Mesothelial cell of epicardium (in vitro differentiated cells): ENCODE results near the gene TBC1D14. TPM values are rescaled to one million over a fixed set of nuclear protein-coding genes. Genes with fewer than 3 reads are reported as not detected.

Source experiments
- DNase-seq, 2 experiments: peaks; one replicate each; pipeline ENCODE4 v3.0.0; 2021; ENCODE audit warnings: low spot score in 2 of 2; ENCODE audit not compliant: unreplicated experiment in 2 of 2
- H3K27ac Mint-ChIP-seq: 2 replicates; pipeline ENCODE4 v1.8.0; 2021; ENCODE audit warnings: mixed read lengths
- H3K27me3 Mint-ChIP-seq: 2 replicates; pipeline ENCODE4 v1.8.0; 2021; ENCODE audit warnings: low read depth, mixed read lengths
- H3K36me3 Mint-ChIP-seq: 2 replicates; pipeline ENCODE4 v1.8.0; 2021; ENCODE audit warnings: mixed read lengths
- H3K4me1 Mint-ChIP-seq: 2 replicates; pipeline ENCODE4 v1.8.0; 2021; ENCODE audit warnings: mixed read lengths
- H3K4me3 Mint-ChIP-seq: 2 replicates; pipeline ENCODE4 v1.8.0; 2021; ENCODE audit warnings: mild to moderate bottlenecking, moderate library complexity, mixed read lengths
- H3K9me3 Mint-ChIP-seq: 2 replicates; pipeline ENCODE4 v1.8.0; 2021; ENCODE audit warnings: mixed read lengths
- CTCF ChIP-seq: fragments of 200-600 bp; sonication (generic); IDR thresholded peaks from one replicate; pipeline ENCODE4 v1.5.0; 2021; ENCODE audit warnings: antibody characterized with exemption; ENCODE audit not compliant: unreplicated experiment
- total RNA-seq: library from RNA; stranded (reverse); gene quantifications from 3 replicates; pipeline ENCODE4 v1.2.1, GENCODE V29; 2021

Gene TBC1D14
- total RNA-seq, 1 donor from 2014 or later = 54.5 TPM

GRCh38 chr4:6896035-6896434, 13.6 kb upstream of the TBC1D14 start:
- no peak for DNase-seq
- no peaks in the 10 kb centered on the region for H3K36me3 Mint-ChIP-seq
- H3K4me1 Mint-ChIP-seq = peaks cover 7% of the 10 kb centered on the region
- H3K9me3 Mint-ChIP-seq = no peaks in the 10 kb centered on the region
- no peak overlapping the region for H3K27ac Mint-ChIP-seq
- no peaks in the 10 kb centered on the region for H3K27me3 Mint-ChIP-seq
- no peak overlapping the region for H3K4me3 Mint-ChIP-seq
- no peak for TF ChIP-seq CTCF

- peaks cover 2% of the 10 kb centered on the region for H3K27me3 Mint-ChIP-seq
- no peak overlapping the region for H3K27ac Mint-ChIP-seq
- no peak for DNase-seq
- no peaks in the 10 kb centered on the region for H3K9me3 Mint-ChIP-seq
- no peaks in the 10 kb centered on the region for H3K36me3 Mint-ChIP-seq
- no peak for TF ChIP-seq CTCF
- no peak overlapping the region for H3K4me3 Mint-ChIP-seq
- H3K4me1 Mint-ChIP-seq = peaks cover 10% of the 10 kb centered on the region
Observed at GRCh38 chr4:6898763-6899162, 10.9 kb upstream of the TBC1D14 start.

- Mint-ChIP-seq H3K4me1 (peaks cover 10% of the 10 kb centered on the region), H3K27me3 (peaks cover 2% of the 10 kb centered on the region), H3K36me3 (no peaks in the 10 kb centered on the region), H3K9me3 (no peaks in the 10 kb centered on the region), H3K4me3 (no peak overlapping the region), H3K27ac (no peak overlapping the region)
- no peak for TF ChIP-seq CTCF
- DNase-seq = no peak
Observed at GRCh38 chr4:6900181-6900812, 9.3 kb upstream of the TBC1D14 start.

- Mint-ChIP-seq H3K9me3 (no peaks in the 10 kb centered on the region), H3K4me3 (no peak overlapping the region), H3K4me1 (peaks cover 10% of the 10 kb centered on the region), H3K36me3 (no peaks in the 10 kb centered on the region), H3K27ac (peak overlapping the region; percentile 39), H3K27me3 (peaks cover 4% of the 10 kb centered on the region)
- DNase-seq = no peak
- TF ChIP-seq CTCF = no peak
Observed at GRCh38 chr4:6900956-6901355, 8.7 kb upstream of the TBC1D14 start.

GRCh38 chr4:6901669-6902317, 7.8 kb upstream of the TBC1D14 start:
- no peak overlapping the region for H3K27ac Mint-ChIP-seq
- H3K27me3 Mint-ChIP-seq = peaks cover 4% of the 10 kb centered on the region
- no peak for DNase-seq
- no peaks in the 10 kb centered on the region for H3K36me3 Mint-ChIP-seq
- no peaks in the 10 kb centered on the region for H3K9me3 Mint-ChIP-seq
- H3K4me1 Mint-ChIP-seq = peaks cover 10% of the 10 kb centered on the region
- H3K4me3 Mint-ChIP-seq = no peak overlapping the region
- no peak for TF ChIP-seq CTCF
